Measurements from ENCODE around the gene PTPRR.

DNA sequence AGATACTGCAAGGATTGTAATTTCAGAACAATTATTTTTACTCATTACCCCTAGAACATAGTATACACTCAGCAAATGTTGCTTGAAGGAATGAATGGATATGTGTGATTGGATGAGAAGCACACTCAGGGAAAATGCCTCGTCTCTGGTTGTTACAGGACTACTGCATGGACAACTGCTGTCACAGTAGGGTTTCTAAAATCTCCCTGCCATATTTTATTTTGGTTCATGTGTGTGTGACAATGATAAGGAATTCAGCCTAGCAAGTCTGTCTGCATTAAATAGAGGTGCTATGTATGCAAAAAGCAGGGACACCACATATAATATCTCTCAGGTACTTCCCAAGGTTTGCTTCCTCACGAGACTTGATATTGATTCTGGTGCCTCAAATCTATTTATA is 1.4 kb downstream of the PTPRR start:
- TF ChIP-seq ZNF24 (IDR thresholded peaks at IDR 0.05) (no peak), NFIC (IDR thresholded peaks at IDR 0.05; ENCODE audit: low read depth, low read length) (no peak)
- TF ChIP-seq, protein P1, sequence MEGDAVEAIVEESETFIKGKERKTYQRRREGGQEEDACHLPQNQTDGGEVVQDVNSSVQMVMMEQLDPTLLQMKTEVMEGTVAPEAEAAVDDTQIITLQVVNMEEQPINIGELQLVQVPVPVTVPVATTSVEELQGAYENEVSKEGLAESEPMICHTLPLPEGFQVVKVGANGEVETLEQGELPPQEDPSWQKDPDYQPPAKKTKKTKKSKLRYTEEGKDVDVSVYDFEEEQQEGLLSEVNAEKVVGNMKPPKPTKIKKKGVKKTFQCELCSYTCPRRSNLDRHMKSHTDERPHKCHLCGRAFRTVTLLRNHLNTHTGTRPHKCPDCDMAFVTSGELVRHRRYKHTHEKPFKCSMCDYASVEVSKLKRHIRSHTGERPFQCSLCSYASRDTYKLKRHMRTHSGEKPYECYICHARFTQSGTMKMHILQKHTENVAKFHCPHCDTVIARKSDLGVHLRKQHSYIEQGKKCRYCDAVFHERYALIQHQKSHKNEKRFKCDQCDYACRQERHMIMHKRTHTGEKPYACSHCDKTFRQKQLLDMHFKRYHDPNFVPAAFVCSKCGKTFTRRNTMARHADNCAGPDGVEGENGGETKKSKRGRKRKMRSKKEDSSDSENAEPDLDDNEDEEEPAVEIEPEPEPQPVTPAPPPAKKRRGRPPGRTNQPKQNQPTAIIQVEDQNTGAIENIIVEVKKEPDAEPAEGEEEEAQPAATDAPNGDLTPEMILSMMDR (IDR thresholded peaks at IDR 0.05 in 2 of 3, conservative IDR thresholded peaks at IDR 0.05 in 1 of 3; ENCODE audit: control insufficient read depth in 2 of 3, extremely low read depth in 1 of 3, insufficient read depth in 1 of 3, low read depth in 3 of 3, low read length in 3 of 3), result no peak
